ENCODE measurements around the gene PRICKLE1.

PRICKLE1 gene

GRCh38 chr12:42474391-42474790 is 115.2 kb downstream of the PRICKLE1 start:
- H3K9ac ChIP-seq (ENCODE audit: low read depth, low read length) = no peak overlapping the region
- H3K27me3 ChIP-seq (ENCODE audit: insufficient read depth, low read length) = no peaks in the 10 kb centered on the region
- no peak overlapping the region for H3K27ac ChIP-seq (ENCODE audit: low read depth, low read length)
- H3K4me1 ChIP-seq (ENCODE audit: insufficient read depth, low read length) = peaks cover 45% of the 10 kb centered on the region
- H3K9me3 ChIP-seq (ENCODE audit: insufficient read depth, low read depth, low read length) = no peaks in the 10 kb centered on the region
- no peak overlapping the region for H3K4me3 ChIP-seq (ENCODE audit: low read length)
- 93% methylated on average over 2 of the region's 2 CpGs for WGBS
- peaks cover 23% of the 10 kb centered on the region for H3K36me3 ChIP-seq (ENCODE audit: insufficient read depth, low read length)

GRCh38 chr12:42473561-42473960 is 116.0 kb downstream of the PRICKLE1 start:
- no peak overlapping the region for H3K27ac ChIP-seq (ENCODE audit: low read depth, low read length)
- H3K4me1 ChIP-seq (ENCODE audit: insufficient read depth, low read length) = peaks cover 45% of the 10 kb centered on the region
- no peaks in the 10 kb centered on the region for H3K27me3 ChIP-seq (ENCODE audit: insufficient read depth, low read length)

DNA sequence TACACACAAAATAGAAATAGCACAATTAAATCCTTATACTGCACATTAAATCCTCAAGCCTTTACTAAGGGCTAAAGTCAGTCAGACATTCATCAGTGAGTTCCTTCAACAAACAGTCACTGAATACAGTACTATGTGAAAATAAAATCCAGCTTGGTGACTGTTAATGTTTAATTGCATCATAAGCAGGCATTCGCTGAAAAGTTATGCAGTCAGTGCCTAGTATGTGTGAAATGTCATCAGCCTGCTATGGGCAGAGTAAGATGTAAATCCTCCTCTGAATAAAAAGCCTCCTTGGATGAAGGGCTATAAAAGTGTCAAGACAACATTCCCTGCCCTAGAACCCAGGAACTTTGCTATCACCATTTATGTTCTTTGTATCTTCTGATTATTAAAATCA is 116.4 kb downstream of the PRICKLE1 start:
- Histone ChIP-seq H3K27ac (ENCODE audit: low read depth, low read length) (peak overlapping the region; percentile 56; the same call in 1 of the 2 replicates), H3K4me1 (ENCODE audit: insufficient read depth, low read length) (peaks cover 45% of the 10 kb centered on the region), H3K36me3 (ENCODE audit: insufficient read depth, low read length) (peaks cover 36% of the 10 kb centered on the region), H3K27me3 (ENCODE audit: insufficient read depth, low read length) (no peaks in the 10 kb centered on the region), H3K4me3 (ENCODE audit: low read length) (no peak overlapping the region), H3K9ac (ENCODE audit: low read depth, low read length) (no peak overlapping the region), H3K9me3 (ENCODE audit: insufficient read depth, low read depth, low read length) (no peaks in the 10 kb centered on the region)
- WGBS = 73% methylated on average over 1 of the region's 1 CpG

More at GRCh38 chr12:42473561-42473960, 116.0 kb downstream of the PRICKLE1 start:
- 75% methylated on average over 1 of the region's 1 CpG for WGBS
- Histone ChIP-seq H3K36me3 (ENCODE audit: insufficient read depth, low read length) (peaks cover 31% of the 10 kb centered on the region), H3K9me3 (ENCODE audit: insufficient read depth, low read depth, low read length) (no peaks in the 10 kb centered on the region), H3K4me3 (ENCODE audit: low read length) (no peak overlapping the region), H3K9ac (ENCODE audit: low read depth, low read length) (no peak overlapping the region)

DNA sequence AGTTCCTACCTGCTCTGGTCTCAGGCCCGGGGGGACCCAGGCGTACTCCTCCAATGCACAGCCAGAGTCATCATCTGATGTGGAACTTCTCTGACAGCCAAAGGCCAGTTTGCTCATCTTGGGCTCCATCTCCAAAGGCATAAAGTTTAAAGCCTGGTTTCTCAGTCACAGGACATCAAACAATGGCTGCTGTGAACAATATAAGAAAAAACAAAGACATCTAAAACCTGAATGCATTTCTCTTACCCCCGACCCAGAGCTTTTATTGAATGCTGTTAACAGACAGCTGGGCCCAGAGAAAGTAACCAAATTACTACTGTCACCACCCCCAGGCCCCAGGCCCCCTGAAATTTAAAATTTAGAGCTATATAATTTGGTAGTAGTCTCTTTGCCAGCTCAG is 117.2 kb downstream of the PRICKLE1 start:
- H3K36me3 ChIP-seq (ENCODE audit: insufficient read depth, low read length) = peaks cover 42% of the 10 kb centered on the region
- 79% methylated on average over 3 of the region's 3 CpGs for WGBS
- no peaks in the 10 kb centered on the region for H3K27me3 ChIP-seq (ENCODE audit: insufficient read depth, low read length)
- no peak overlapping the region for H3K4me3 ChIP-seq (ENCODE audit: low read length)
- peaks cover 45% of the 10 kb centered on the region for H3K4me1 ChIP-seq (ENCODE audit: insufficient read depth, low read length)
- no peaks in the 10 kb centered on the region for H3K9me3 ChIP-seq (ENCODE audit: insufficient read depth, low read depth, low read length)
- H3K27ac ChIP-seq (ENCODE audit: low read depth, low read length) = peak overlapping the region; percentile 56; the same call in 1 of the 2 replicates
- no peak overlapping the region; the same call in 1 of the 2 replicates for H3K9ac ChIP-seq (ENCODE audit: low read depth, low read length)

GRCh38 chr12:42469355-42470175 is 120.0 kb downstream of the PRICKLE1 start:
- Histone ChIP-seq H3K4me3 (ENCODE audit: low read length) (no peak overlapping the region), H3K4me1 (ENCODE audit: insufficient read depth, low read length) (peaks cover 38% of the 10 kb centered on the region), H3K27me3 (ENCODE audit: insufficient read depth, low read length) (no peaks in the 10 kb centered on the region), H3K9me3 (ENCODE audit: insufficient read depth, low read depth, low read length) (no peaks in the 10 kb centered on the region), H3K27ac (ENCODE audit: low read depth, low read length) (no peak overlapping the region), H3K9ac (ENCODE audit: low read depth, low read length) (no peak overlapping the region), H3K36me3 (ENCODE audit: insufficient read depth, low read length) (peaks cover 66% of the 10 kb centered on the region)
- WGBS = 89% methylated on average over 6 of the region's 7 CpGs

DNA sequence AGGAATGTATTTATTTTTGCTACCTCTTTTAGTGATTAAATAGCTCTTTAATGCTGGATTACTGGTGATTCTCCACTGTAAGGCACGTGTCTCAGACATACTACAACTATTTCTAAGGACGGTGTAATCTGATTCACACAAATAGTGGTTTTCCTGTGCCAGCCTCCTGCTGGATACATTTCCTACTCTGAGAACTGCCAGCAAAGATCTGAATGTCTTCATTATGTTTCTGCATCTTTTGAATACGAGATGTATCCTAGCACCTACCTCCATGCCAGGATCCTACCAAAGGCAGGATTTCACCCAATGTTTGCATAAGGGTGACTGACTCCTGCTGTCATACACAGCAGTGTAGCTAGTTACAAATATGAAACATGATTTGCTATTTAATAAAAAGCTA is 120.6 kb downstream of the PRICKLE1 start:
- H3K9ac ChIP-seq (ENCODE audit: low read depth, low read length) = no peak overlapping the region
- no peak overlapping the region for H3K4me3 ChIP-seq (ENCODE audit: low read length)
- no peaks in the 10 kb centered on the region for H3K9me3 ChIP-seq (ENCODE audit: insufficient read depth, low read depth, low read length)
- no peak overlapping the region for H3K27ac ChIP-seq (ENCODE audit: low read depth, low read length)
- WGBS = 93% methylated on average over 3 of the region's 3 CpGs
- peaks cover 34% of the 10 kb centered on the region for H3K4me1 ChIP-seq (ENCODE audit: insufficient read depth, low read length)
- H3K36me3 ChIP-seq (ENCODE audit: insufficient read depth, low read length) = peaks cover 72% of the 10 kb centered on the region
- no peaks in the 10 kb centered on the region for H3K27me3 ChIP-seq (ENCODE audit: insufficient read depth, low read length)

GRCh38 chr12:42468341-42468821 is 121.2 kb downstream of the PRICKLE1 start:
- Histone ChIP-seq H3K36me3 (ENCODE audit: insufficient read depth, low read length) (peaks cover 77% of the 10 kb centered on the region), H3K27ac (ENCODE audit: low read depth, low read length) (no peak overlapping the region), H3K4me3 (ENCODE audit: low read length) (no peak overlapping the region), H3K9me3 (ENCODE audit: insufficient read depth, low read depth, low read length) (no peaks in the 10 kb centered on the region), H3K27me3 (ENCODE audit: insufficient read depth, low read length) (no peaks in the 10 kb centered on the region), H3K4me1 (ENCODE audit: insufficient read depth, low read length) (peaks cover 32% of the 10 kb centered on the region), H3K9ac (ENCODE audit: low read depth, low read length) (no peak overlapping the region)
- WGBS = 96% methylated on average over 4 of the region's 9 CpGs

GRCh38 chr12:42463671-42464070 is 125.9 kb downstream of the PRICKLE1 start:
- no peaks in the 10 kb centered on the region for H3K27me3 ChIP-seq (ENCODE audit: insufficient read depth, low read length)
- peaks cover 19% of the 10 kb centered on the region for H3K4me1 ChIP-seq (ENCODE audit: insufficient read depth, low read length)
- no peak overlapping the region for H3K9ac ChIP-seq (ENCODE audit: low read depth, low read length)
- WGBS = 100% methylated on average over 4 of the region's 4 CpGs
- peaks cover 77% of the 10 kb centered on the region for H3K36me3 ChIP-seq (ENCODE audit: insufficient read depth, low read length)
- no peaks in the 10 kb centered on the region for H3K9me3 ChIP-seq (ENCODE audit: insufficient read depth, low read depth, low read length)
- H3K27ac ChIP-seq (ENCODE audit: low read depth, low read length) = no peak overlapping the region
- no peak overlapping the region for H3K4me3 ChIP-seq (ENCODE audit: low read length)

DNA sequence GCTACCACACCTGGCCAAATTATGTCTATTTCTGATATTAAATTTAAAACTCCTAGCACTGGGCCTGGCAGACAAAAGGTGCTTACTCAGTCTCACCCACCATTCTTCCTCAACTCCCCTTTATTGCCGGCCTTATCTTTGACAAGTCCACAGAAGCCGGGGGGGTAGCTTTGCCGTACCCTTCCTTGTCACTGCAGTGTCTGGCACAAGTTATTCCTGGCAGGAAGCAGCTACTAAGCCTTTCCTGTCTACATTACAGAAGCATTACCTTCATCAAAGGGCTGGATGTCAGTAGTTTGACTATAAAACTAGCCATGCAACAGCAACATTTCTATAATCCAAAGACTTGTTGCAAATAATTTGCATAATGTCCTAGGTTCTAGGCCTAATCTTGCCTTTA is 127.1 kb downstream of the PRICKLE1 start:
- no peaks in the 10 kb centered on the region for H3K27me3 ChIP-seq (ENCODE audit: insufficient read depth, low read length)
- H3K9me3 ChIP-seq (ENCODE audit: insufficient read depth, low read depth, low read length) = no peaks in the 10 kb centered on the region
- WGBS = 97% methylated on average over 3 of the region's 3 CpGs
- H3K27ac ChIP-seq (ENCODE audit: low read depth, low read length) = no peak overlapping the region
- no peak overlapping the region for H3K9ac ChIP-seq (ENCODE audit: low read depth, low read length)
- peaks cover 71% of the 10 kb centered on the region for H3K36me3 ChIP-seq (ENCODE audit: insufficient read depth, low read length)
- peaks cover 31% of the 10 kb centered on the region for H3K4me1 ChIP-seq (ENCODE audit: insufficient read depth, low read length)
- H3K4me3 ChIP-seq (ENCODE audit: low read length) = no peak overlapping the region

DNA sequence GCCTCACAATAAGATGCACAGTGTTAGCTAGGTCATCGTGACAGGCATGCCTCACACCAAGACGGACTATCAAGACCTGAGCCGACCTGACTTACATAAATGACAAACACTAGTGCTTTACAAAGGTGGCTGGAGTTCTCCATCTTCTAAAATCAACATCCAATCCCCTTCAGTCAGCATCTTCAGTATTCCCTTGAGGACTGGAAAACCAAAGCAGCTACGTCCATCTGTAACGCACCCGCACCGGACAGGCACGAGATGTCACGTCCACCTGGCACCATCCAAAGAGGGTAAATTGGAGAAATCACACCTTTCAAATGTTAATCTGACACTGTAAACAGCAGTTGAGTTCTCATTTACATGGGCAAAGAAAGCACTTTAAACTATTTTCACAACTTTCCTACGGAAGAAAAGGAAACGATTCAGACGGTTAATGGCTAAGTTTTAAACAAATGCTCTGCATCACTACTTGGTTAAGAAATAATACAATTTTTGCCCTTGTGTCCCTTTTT is 130.2 kb downstream of the PRICKLE1 start:
- H3K27ac ChIP-seq (ENCODE audit: low read depth, low read length) = no peak overlapping the region; the same call in 1 of the 2 replicates
- peaks cover 46% of the 10 kb centered on the region for H3K36me3 ChIP-seq (ENCODE audit: insufficient read depth, low read length)
- H3K9me3 ChIP-seq (ENCODE audit: insufficient read depth, low read depth, low read length) = no peaks in the 10 kb centered on the region
- H3K4me1 ChIP-seq (ENCODE audit: insufficient read depth, low read length) = peaks cover 33% of the 10 kb centered on the region
- H3K27me3 ChIP-seq (ENCODE audit: insufficient read depth, low read length) = no peaks in the 10 kb centered on the region
- no peak overlapping the region; the same call in 1 of the 2 replicates for H3K4me3 ChIP-seq (ENCODE audit: low read length)
- WGBS = 71% methylated on average over 12 of the region's 12 CpGs
- H3K9ac ChIP-seq (ENCODE audit: low read depth, low read length) = no peak overlapping the region

GRCh38 chr12:42458575-42458974 is 131.0 kb downstream of the PRICKLE1 start:
- no peak overlapping the region for H3K27ac ChIP-seq (ENCODE audit: low read depth, low read length)
- peaks cover 38% of the 10 kb centered on the region for H3K36me3 ChIP-seq (ENCODE audit: insufficient read depth, low read length)
- no peaks in the 10 kb centered on the region for H3K9me3 ChIP-seq (ENCODE audit: insufficient read depth, low read depth, low read length)
- 88% methylated on average over 1 of the region's 2 CpGs for WGBS
- H3K4me1 ChIP-seq (ENCODE audit: insufficient read depth, low read length) = peaks cover 33% of the 10 kb centered on the region
- no peak overlapping the region for H3K9ac ChIP-seq (ENCODE audit: low read depth, low read length)
- no peak overlapping the region for H3K4me3 ChIP-seq (ENCODE audit: low read length)
- H3K27me3 ChIP-seq (ENCODE audit: insufficient read depth, low read length) = no peaks in the 10 kb centered on the region

All from HUES64 (cell line).